B cell (primary cell): ENCODE results near the gene VPS26C. TPM values are rescaled to one million over a fixed set of nuclear protein-coding genes. Genes with fewer than 3 reads are reported as not detected.

Experiments
- ATAC-seq: fragments of 200-7000 bp; cut with Tn5 transposase; one replicate; pipeline ENCODE4 v1.10.0; 2021; ENCODE audit warnings: low read depth, mild to moderate bottlenecking, moderate number of reproducible peaks, moderate library complexity
- CTCF ChIA-PET: fragments of 350-600 bp; sonication (Branson Sonifier 250); formaldehyde crosslinking; loops from one replicate; lab custom pipeline; 2021; ENCODE audit warnings: antibody characterized with exemption, inconsistent platforms; lab: Charles Lee
- POLR2A ChIA-PET: fragments of 350-600 bp; sonication (Branson Sonifier 250); formaldehyde crosslinking; loops from one replicate; lab custom pipeline; 2021; ENCODE audit warnings: antibody characterized with exemption; lab: Charles Lee
- DNase-seq: peaks from one replicate; pipeline ENCODE4 v3.0.0; 2013
- H2AFZ ChIP-seq: 2 replicates; pipeline ENCODE4 v1.6.1; 2012; ENCODE audit warnings: mild to moderate bottlenecking, low read depth, low read length; ENCODE audit not compliant: insufficient read depth, poor library complexity, severe bottlenecking
- H3K27ac ChIP-seq, 2 donors: 1 replicate in 1 of 2; 2 replicates in 1 of 2; pipeline ENCODE4 v1.5.1; 2012 to 2013; ENCODE audit warnings: low read length in 2 of 2, mild to moderate bottlenecking in 2 of 2, moderate library complexity in 1 of 2
- H3K27me3 ChIP-seq, 4 experiments: fragments of 200-600 bp in 1 of 4; sonication (generic) in 1 of 4; replicated peaks in 1 of 4; 1 replicate in 2 of 4; 2 replicates in 2 of 4; pipeline versions ENCODE4 v1.6.1 to v1.7.0; 2013 to 2016; ENCODE audit warnings: low read length in 3 of 4, mild to moderate bottlenecking in 2 of 4, mixed read lengths in 1 of 4, moderate library complexity in 1 of 4; ENCODE audit not compliant: insufficient read depth in 4 of 4, control insufficient read depth in 3 of 4; ENCODE audit errors: control extremely low read depth in 1 of 4
- H3K36me3 ChIP-seq, 2 experiments: replicated peaks in 1 of 2; 1 replicate in 1 of 2; 2 replicates in 1 of 2; pipeline versions ENCODE4 v1.6.1 to v1.7.1; 2013; ENCODE audit warnings: low read length in 1 of 2; ENCODE audit not compliant: insufficient read depth in 2 of 2, control insufficient read depth in 1 of 2; ENCODE audit errors: control extremely low read depth in 1 of 2, extremely low read depth in 1 of 2
- H3K4me1 ChIP-seq, 2 donors: fragments of 200-600 bp in 1 of 2; sonication (generic) in 1 of 2; 1 replicate in 1 of 2; 2 replicates in 1 of 2; pipeline versions ENCODE4 v1.5.1 to v1.6.1; 2013 to 2017; ENCODE audit warnings: low read length in 2 of 2; ENCODE audit not compliant: control insufficient read depth in 2 of 2, insufficient read depth in 2 of 2
- H3K4me2 ChIP-seq: replicated peaks from 2 replicates; pipeline ENCODE3; 2012; ENCODE audit warnings: mild to moderate bottlenecking, low read depth, low read length; ENCODE audit not compliant: poor library complexity, severe bottlenecking
- H3K4me3 ChIP-seq, 5 experiments: fragments of 200-600 bp in 1 of 5; sonication (generic) in 1 of 5; 1 replicate in 3 of 5; 2 replicates in 2 of 5; pipeline versions ENCODE4 v1.5.1 to v1.7.0; 2011 to 2016; ENCODE audit warnings: low read length in 4 of 5, mild to moderate bottlenecking in 4 of 5, low read depth in 2 of 5, control low read depth in 1 of 5, moderate library complexity in 1 of 5; ENCODE audit not compliant: insufficient read depth in 1 of 5; ENCODE audit errors: control extremely low read depth in 1 of 5, extremely low read depth in 1 of 5
- H3K79me2 ChIP-seq: fragments of 200-600 bp; sonication (generic); one replicate; pipeline ENCODE4 v1.6.0; 2016; ENCODE audit warnings: low read length; ENCODE audit not compliant: control insufficient read depth, insufficient read depth
- H3K9ac ChIP-seq: fragments of 200-600 bp; sonication (generic); 2 replicates; pipeline ENCODE4 v1.6.1; 2017; ENCODE audit warnings: mild to moderate bottlenecking, low read length, moderate library complexity
- H3K9me3 ChIP-seq, 3 donors: one replicate each; pipeline versions ENCODE4 v1.6.1 to v1.7.1; 2013; ENCODE audit warnings: low read length in 2 of 3; ENCODE audit not compliant: control insufficient read depth in 2 of 3, insufficient read depth in 1 of 3; ENCODE audit errors: control extremely low read depth in 1 of 3
- H4K20me1 ChIP-seq: 2 replicates; pipeline ENCODE4 v1.6.0; 2012; ENCODE audit warnings: mild to moderate bottlenecking, low read length; ENCODE audit not compliant: insufficient read depth, control insufficient read depth, poor library complexity, severe bottlenecking
- H3K27ac Mint-ChIP-seq: one replicate; pipeline ENCODE4 v1.8.0; 2021; ENCODE audit warnings: mixed read lengths
- H3K27me3 Mint-ChIP-seq: one replicate; pipeline ENCODE4 v1.8.0; 2021; ENCODE audit warnings: mixed read lengths
- H3K4me1 Mint-ChIP-seq: one replicate; pipeline ENCODE4 v1.8.0; 2021; ENCODE audit warnings: mixed read lengths
- H3K4me3 Mint-ChIP-seq: one replicate; pipeline ENCODE4 v1.8.0; 2021; ENCODE audit warnings: mixed read lengths
- H3K9me3 Mint-ChIP-seq: one replicate; pipeline ENCODE4 v1.8.0; 2022; ENCODE audit warnings: mixed read lengths; ENCODE audit not compliant: insufficient read depth
- CTCF ChIP-seq: fragments of 200-600 bp; IDR thresholded peaks from one replicate; pipeline ENCODE4 v1.8.0; 2022; ENCODE audit warnings: antibody characterized with exemption, mild to moderate bottlenecking
- EZH2 ChIP-seq: IDR thresholded peaks from 2 replicates; pipeline ENCODE4 v1.6.1; 2012; ENCODE audit warnings: borderline replicate concordance, low read depth, mild to moderate bottlenecking, moderate library complexity, low read length; ENCODE audit not compliant: insufficient read depth, poor library complexity, severe bottlenecking
- WGBS: methylation state at CpG from one replicate; pipeline ENCODE4 v1.1.5; 2013; ENCODE audit warnings: missing lambda C conversion rate; ENCODE audit not compliant: insufficient coverage; 5-methylcytosine and 5-hydroxymethylcytosine counted together
- intact Hi-C: fragments of 100-400 bp; cut with micrococcal nuclease; formaldehyde crosslinking; loops from one replicate; pipeline ENCODE4 v1.10.0; 2022
- polyA plus RNA-seq: library from polyadenylated mRNA; depleted of rRNA; stranded (reverse); fragments of >200 nt; gene quantifications from 2 replicates; pipeline ENCODE4 v1.2.3, GENCODE V29; 2012
- total RNA-seq, 2 donors: library from RNA; stranded (reverse); fragments of 120-200 nt in 1 of 2; gene quantifications; 1 replicate in 1 of 2; 2 replicates in 1 of 2; pipeline versions ENCODE4 v1.2.3 to v1.2.4, GENCODE V29; 2013 to 2022

Gene VPS26C
- total and polyA plus RNA-seq, 2 donors (not counting 1 experiment from before 2014, with no cell fraction given), result 34.3 to 58.6 TPM

- WGBS, result 86% methylated on average over 8 of the region's 9 CpGs
- Histone ChIP-seq H4K20me1 (no peaks in the 10 kb centered on the region), H3K27me3 (no peaks in the 10 kb centered on the region), H3K79me2 (no peaks in the 10 kb centered on the region), H3K27ac (no peak overlapping the region), H3K36me3 (peaks cover 16 to 47% of the 10 kb centered on the region in 2 experiments), H3K4me1 (no peaks in the 10 kb centered on the region), H3K4me2 (no peak overlapping the region), H3K4me3 (no peak overlapping the region), H3K9me3 (peaks cover 0 to under 1% (median 0%) of the 10 kb centered on the region in 3 donors), H2AFZ (no peak overlapping the region), H3K9ac (no peak overlapping the region)
- H3K4me3 Mint-ChIP-seq, result no peak overlapping the region
- intact Hi-C loops, result no loop called here
- POLR2A ChIA-PET, result interaction anchor here (0.7 kb wide), 1 partner anchor 459 kb away, joined by 3 read pairs; no protein-coding TSS in a partner anchor
- DNase-seq (no peak), ATAC-seq (no peak)
- TF ChIP-seq CTCF, result no peak
- no peaks in the 10 kb centered on the region for H3K9me3 Mint-ChIP-seq
- no peak overlapping the region for H3K27ac Mint-ChIP-seq
- H3K4me1 Mint-ChIP-seq, result no peaks in the 10 kb centered on the region
- no peaks in the 10 kb centered on the region for H3K27me3 Mint-ChIP-seq
- CTCF ChIA-PET, result interaction anchor here (0.6 to 0.7 kb wide), 2 partner anchors 56 to 57 kb away, joined by 3 read pairs; no protein-coding TSS in a partner anchor
These were observed 82.1 kb downstream of the VPS26C start for GRCh38 chr21:37184784-37185593.

GRCh38 chr21:37183749-37184148 is 83.4 kb downstream of the VPS26C start:
- WGBS, result no CpG with 5 or more reads among the region's 3 CpGs
- Histone ChIP-seq H3K36me3 (peaks cover 16 to 54% of the 10 kb centered on the region in 2 experiments), H3K27me3 (no peaks in the 10 kb centered on the region), H3K79me2 (no peaks in the 10 kb centered on the region), H3K9ac (no peak overlapping the region), H2AFZ (no peak overlapping the region), H3K4me1 (no peaks in the 10 kb centered on the region), H3K27ac (no peak overlapping the region), H4K20me1 (no peaks in the 10 kb centered on the region), H3K4me2 (no peak overlapping the region), H3K4me3 (no peak overlapping the region), H3K9me3 (peaks cover 0 to 4% (median 4%) of the 10 kb centered on the region in 3 donors)
- Mint-ChIP-seq H3K9me3 (no peaks in the 10 kb centered on the region), H3K27me3 (no peaks in the 10 kb centered on the region), H3K4me1 (no peaks in the 10 kb centered on the region), H3K4me3 (no peak overlapping the region), H3K27ac (no peak overlapping the region)
- intact Hi-C loops, result no loop called here
- POLR2A ChIA-PET, result no interaction called here
- no peak for ATAC-seq
- DNase-seq, result no peak
- CTCF ChIA-PET, result no interaction called here
- TF ChIP-seq EZH2 (no peak), CTCF (no peak)
